Psoas muscle (tissue), 8 donors: Measurements from ENCODE around the gene DGKZ. TPM values are rescaled to one million over a fixed set of nuclear protein-coding genes. Genes with fewer than 3 reads are reported as not detected.
A peak's percentile ranks its signal among the peaks of the same experiment; 100 is the strongest.
"Not testable (repeated sequence)": the region's sequence is repeated elsewhere in the genome, so short reads cannot be mapped to it uniquely, and the experiment has no call there.

ENCODE experiments used
- ATAC-seq, 4 donors: fragments of 200-7000 bp; cut with Tn5 transposase; one replicate each; pipeline ENCODE4 v1.9.1; 2020; ENCODE audit warnings: moderate library complexity in 3 of 4, mild to moderate bottlenecking in 2 of 4
- DNase-seq, 2 donors: peaks; one replicate each; pipeline ENCODE4 v3.0.0-alpha.2; 2020
- H3K27ac ChIP-seq: fragments of 200-600 bp; one replicate; pipeline ENCODE4 v1.8.0; 2022
- H3K27me3 ChIP-seq, 3 donors: fragments of 200-600 bp in 1 of 3; one replicate each; pipeline versions ENCODE4 v1.6.1 to v1.8.0; 2013 to 2022; ENCODE audit warnings: low read length in 2 of 3, mild to moderate bottlenecking in 2 of 3, moderate library complexity in 1 of 3; ENCODE audit not compliant: insufficient read depth in 3 of 3
- H3K36me3 ChIP-seq, 2 donors: fragments of 200-600 bp in 1 of 2; one replicate each; pipeline versions ENCODE4 v1.6.1 to v1.8.0; 2013 to 2022; ENCODE audit warnings: low read depth in 1 of 2, mild to moderate bottlenecking in 1 of 2, moderate library complexity in 1 of 2; ENCODE audit not compliant: insufficient read depth in 1 of 2
- H3K4me1 ChIP-seq: fragments of 200-600 bp; one replicate; pipeline ENCODE4 v1.8.0; 2022
- H3K4me3 ChIP-seq: fragments of 200-600 bp; one replicate; pipeline ENCODE4 v1.8.0; 2022; ENCODE audit warnings: mild to moderate bottlenecking
- H3K9me3 ChIP-seq: fragments of 200-600 bp; one replicate; pipeline ENCODE4 v1.8.0; 2022
- CTCF ChIP-seq: fragments of 200-600 bp; IDR thresholded peaks from one replicate; pipeline ENCODE4 v1.8.0; 2022; ENCODE audit warnings: antibody characterized with exemption
- WGBS, 3 donors: extraction: QIAGEN DNeasy Blood & Tissue Kit; methylation state at CpG; one replicate each; pipeline versions ENCODE4 v1.1.6 to v1.1.7; 2013; 5-methylcytosine and 5-hydroxymethylcytosine counted together
- intact Hi-C, 2 donors: fragments of 100-400 bp; cut with DNase I; formaldehyde crosslinking; loops; one replicate each; pipeline versions ENCODE4 v1.11.0 to v1.14.2; 2022
- polyA plus RNA-seq, 3 donors: library from polyadenylated mRNA; stranded (reverse); fragments of 200-250 nt; gene quantifications; one replicate each; pipeline ENCODE4 v1.2.3, GENCODE V29; 2013
- total RNA-seq, 4 donors: library from RNA; stranded (reverse); fragmentation: NEBNext Ultra II Directional in 2 of 4; extraction: Animal tissue kit (Norgen Biotek cat#: 25700) in 2 of 4; gene quantifications; one replicate each; pipeline versions ENCODE4 v1.2.1 to v1.2.4, GENCODE V29; 2021 to 2023
- donor health status: healthy with polysubstance abuse.
- donor health status: DM: no; HTN: no; CAD: no; lungs with moderate emphysema.
- donor health status: Bipolar disorder and iron deficiency.
- donor health status: healthy.
- donor health status: DM: yes; HTN: yes; CAD: no.
- donor health status: DM: no; HTN: no; CAD: no.
- donor health status: DM: no; HTN: no; CAD: no.
- donor health status: DM: yes; HTN: yes; CAD: no.

DGKZ gene
- total and polyA plus RNA-seq, 7 donors = 57.7 to 138 (median 90.2) TPM

- 91 to 96% (median 95%) methylated on average over 7 of the region's 7 CpGs for WGBS, 3 donors
- no peak overlapping the region for H3K4me3 ChIP-seq
- H3K36me3 ChIP-seq = no peaks in the 10 kb centered on the region
- peaks cover 7% of the 10 kb centered on the region for H3K4me1 ChIP-seq
- intact Hi-C loops = no loop called here
- DNase-seq = peak in 1 of 2 donors; percentile 6
- no peaks in the 10 kb centered on the region for H3K27me3 ChIP-seq
- H3K27ac ChIP-seq = no peak overlapping the region
- ATAC-seq = no peak
- no peaks in the 10 kb centered on the region for H3K9me3 ChIP-seq
- TF ChIP-seq CTCF = no peak
These were observed 47.0 kb upstream of the DGKZ start for GRCh38 chr11:46300270-46300669.

GRCh38 chr11:46302866-46303265 lies 44.4 kb upstream of the DGKZ start:
- DNase-seq = no peak
- no peaks in the 10 kb centered on the region for H3K27me3 ChIP-seq
- intact Hi-C loops = no loop called here
- H3K36me3 ChIP-seq = no peaks in the 10 kb centered on the region
- ATAC-seq = no peak
- no peaks in the 10 kb centered on the region for H3K9me3 ChIP-seq
- no peak overlapping the region for H3K4me3 ChIP-seq
- H3K4me1 ChIP-seq = no peaks in the 10 kb centered on the region
- no peak for TF ChIP-seq CTCF
- 82% methylated on average over 7 of the region's 7 CpGs for WGBS, 3 donors
- H3K27ac ChIP-seq = no peak overlapping the region

- WGBS, 3 donors = 88 to 90% (median 90%) methylated on average over 12 of the region's 12 CpGs
- H3K9me3 ChIP-seq, H3K4me3 ChIP-seq, DNase-seq, H3K27ac ChIP-seq, H3K36me3 ChIP-seq, H3K27me3 ChIP-seq, intact Hi-C loops, H3K4me1 ChIP-seq, ATAC-seq: not testable (repeated sequence)
These were observed 43.2 kb upstream of the DGKZ start for GRCh38 chr11:46304036-46304435.

GRCh38 chr11:46304605-46305179 lies 42.6 kb upstream of the DGKZ start:
- no peaks in the 10 kb centered on the region for H3K36me3 ChIP-seq
- no peak for ATAC-seq
- H3K9me3 ChIP-seq = no peaks in the 10 kb centered on the region
- WGBS, 3 donors = 91 to 95% (median 91%) methylated on average over 9 to 10 of the region's 10 CpGs
- H3K27me3 ChIP-seq = no peaks in the 10 kb centered on the region
- H3K27ac ChIP-seq = no peak overlapping the region
- no peak for TF ChIP-seq CTCF
- H3K4me1 ChIP-seq = no peaks in the 10 kb centered on the region
- H3K4me3 ChIP-seq = no peak overlapping the region
- intact Hi-C loops = no loop called here
- DNase-seq = no peak

GRCh38 chr11:46305295-46305694 lies 42.0 kb upstream of the DGKZ start:
- TF ChIP-seq CTCF = no peak
- no peaks in the 10 kb centered on the region for H3K4me1 ChIP-seq
- ATAC-seq (no peak), DNase-seq (no peak)
- H3K4me3 ChIP-seq = no peak overlapping the region
- 68 to 76% (median 68%) methylated on average over 6 of the region's 6 CpGs for WGBS, 3 donors
- intact Hi-C loops = no loop called here
- no peaks in the 10 kb centered on the region for H3K27me3 ChIP-seq
- no peak overlapping the region for H3K27ac ChIP-seq
- H3K9me3 ChIP-seq = no peaks in the 10 kb centered on the region
- H3K36me3 ChIP-seq = no peaks in the 10 kb centered on the region
